ENCODE measurements around the gene C4B.

C4B gene

GRCh38 chr6:32084780-32085179 is 70.2 kb downstream of the C4B start:
- DNase-seq: no peak

Measured in NCI-H2081 (cell line).